GM18526 (cell line): ENCODE measurements around the gene TFDP3.

Experiments
- POLR2A ChIP-seq: IDR thresholded peaks from 3 replicates; pipeline ENCODE4 v1.6.1; 2011; ENCODE audit not compliant: insufficient read length; ENCODE audit errors: extremely low read depth

TFDP3 gene

GRCh38 chrX:133218329-133218728 lies at the start of gene TFDP3:
TSS of gene TFDP3 (minus strand) at chrX:133218354. CDS start at chrX:133218259, 95 bp downstream.
- no peak for TF ChIP-seq POLR2A

GRCh38 chrX:133267621-133268020 lies 49.5 kb upstream of the TFDP3 start:
- TF ChIP-seq POLR2A, result no peak

GRCh38 chrX:133265331-133265730 lies 47.2 kb upstream of the TFDP3 start:
- TF ChIP-seq POLR2A, result no peak

- TF ChIP-seq POLR2A, result no peak
These were observed 40.3 kb upstream of the TFDP3 start for GRCh38 chrX:133258481-133258880.

GRCh38 chrX:133254666-133255065 lies 36.5 kb upstream of the TFDP3 start:
- TF ChIP-seq POLR2A, result no peak

GRCh38 chrX:133251204-133251603 lies 33.0 kb upstream of the TFDP3 start:
- TF ChIP-seq POLR2A, result no peak

GRCh38 chrX:133250184-133251100 lies 32.3 kb upstream of the TFDP3 start:
- no peak for TF ChIP-seq POLR2A

- TF ChIP-seq POLR2A, result no peak
These were observed 31.3 kb upstream of the TFDP3 start for GRCh38 chrX:133249266-133250058.

GRCh38 chrX:133248177-133248576 lies 30.0 kb upstream of the TFDP3 start:
- TF ChIP-seq POLR2A, result no peak

- no peak for TF ChIP-seq POLR2A
These were observed 28.8 kb upstream of the TFDP3 start for GRCh38 chrX:133246921-133247320.

- TF ChIP-seq POLR2A, result no peak
These were observed 17.7 kb upstream of the TFDP3 start for GRCh38 chrX:133235830-133236229.

GRCh38 chrX:133232331-133232730 lies 14.2 kb upstream of the TFDP3 start:
- TF ChIP-seq POLR2A, result no peak

- no peak for TF ChIP-seq POLR2A
These were observed 11.2 kb upstream of the TFDP3 start for GRCh38 chrX:133229361-133229760.

- no peak for TF ChIP-seq POLR2A
These were observed 2.4 kb downstream of the TFDP3 start for GRCh38 chrX:133215747-133216146.

GRCh38 chrX:133215017-133215416 lies 3.1 kb downstream of the TFDP3 start:
- TF ChIP-seq POLR2A, result no peak

- TF ChIP-seq POLR2A, result no peak
These were observed 3.9 kb downstream of the TFDP3 start for GRCh38 chrX:133214301-133214700.
